ENCODE results near the gene TRIM47. TPM values are rescaled to one million over a fixed set of nuclear protein-coding genes. Genes with fewer than 3 reads are reported as not detected.

The TRIM47 gene
- total and polyA plus RNA-seq, 2 of the 13 experiments (the other 11 are each of a cell fraction or from before 2014, with no cell fraction given): 33.5 to 82.0 TPM

DNA sequence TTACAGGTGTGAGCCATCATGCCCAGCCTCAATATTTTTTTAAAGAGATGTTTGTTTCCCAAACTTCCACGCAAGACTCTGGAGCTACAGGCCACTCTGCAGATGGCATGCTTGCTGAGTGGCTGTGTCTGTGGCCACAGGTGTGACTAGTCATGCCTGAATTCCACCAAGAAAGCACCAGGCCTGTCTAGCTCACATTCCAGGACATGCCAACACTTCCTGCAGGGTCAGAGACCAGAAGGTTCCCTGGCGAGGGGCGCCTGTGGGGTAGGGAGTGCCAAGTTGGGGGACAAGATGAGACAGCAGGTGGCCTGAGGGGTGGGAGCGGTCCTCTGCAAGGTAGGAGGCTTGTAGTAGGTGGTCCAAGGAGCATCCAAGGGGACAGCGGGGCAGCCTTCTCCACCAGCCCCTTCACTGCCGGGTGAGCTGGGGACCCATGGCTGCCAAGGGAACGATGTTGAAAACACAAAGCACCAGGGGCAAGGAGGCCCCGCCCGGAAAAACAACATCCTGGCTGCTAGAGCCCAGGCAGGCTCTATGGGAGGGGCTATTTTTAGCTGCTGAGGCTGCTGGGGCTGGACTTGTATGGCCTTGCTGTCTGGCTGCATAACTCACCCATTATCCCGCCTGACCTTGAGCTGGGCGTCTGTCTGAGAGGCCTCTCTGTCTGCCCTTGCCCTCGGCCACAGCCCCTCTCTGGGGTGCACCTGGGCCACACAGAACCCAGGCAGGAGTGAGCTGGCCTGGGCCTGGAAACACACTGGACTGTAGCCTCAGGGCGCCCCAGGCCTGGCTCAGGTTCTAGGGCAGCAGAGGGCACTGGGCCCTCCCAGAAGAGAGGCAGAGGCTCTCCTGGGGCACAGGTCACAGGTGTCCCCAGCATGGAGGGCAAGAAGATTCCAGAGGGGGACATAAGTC lies 5.7 kb downstream of the TRIM47 start (continued):
- TF ChIP-seq, protein P1, sequence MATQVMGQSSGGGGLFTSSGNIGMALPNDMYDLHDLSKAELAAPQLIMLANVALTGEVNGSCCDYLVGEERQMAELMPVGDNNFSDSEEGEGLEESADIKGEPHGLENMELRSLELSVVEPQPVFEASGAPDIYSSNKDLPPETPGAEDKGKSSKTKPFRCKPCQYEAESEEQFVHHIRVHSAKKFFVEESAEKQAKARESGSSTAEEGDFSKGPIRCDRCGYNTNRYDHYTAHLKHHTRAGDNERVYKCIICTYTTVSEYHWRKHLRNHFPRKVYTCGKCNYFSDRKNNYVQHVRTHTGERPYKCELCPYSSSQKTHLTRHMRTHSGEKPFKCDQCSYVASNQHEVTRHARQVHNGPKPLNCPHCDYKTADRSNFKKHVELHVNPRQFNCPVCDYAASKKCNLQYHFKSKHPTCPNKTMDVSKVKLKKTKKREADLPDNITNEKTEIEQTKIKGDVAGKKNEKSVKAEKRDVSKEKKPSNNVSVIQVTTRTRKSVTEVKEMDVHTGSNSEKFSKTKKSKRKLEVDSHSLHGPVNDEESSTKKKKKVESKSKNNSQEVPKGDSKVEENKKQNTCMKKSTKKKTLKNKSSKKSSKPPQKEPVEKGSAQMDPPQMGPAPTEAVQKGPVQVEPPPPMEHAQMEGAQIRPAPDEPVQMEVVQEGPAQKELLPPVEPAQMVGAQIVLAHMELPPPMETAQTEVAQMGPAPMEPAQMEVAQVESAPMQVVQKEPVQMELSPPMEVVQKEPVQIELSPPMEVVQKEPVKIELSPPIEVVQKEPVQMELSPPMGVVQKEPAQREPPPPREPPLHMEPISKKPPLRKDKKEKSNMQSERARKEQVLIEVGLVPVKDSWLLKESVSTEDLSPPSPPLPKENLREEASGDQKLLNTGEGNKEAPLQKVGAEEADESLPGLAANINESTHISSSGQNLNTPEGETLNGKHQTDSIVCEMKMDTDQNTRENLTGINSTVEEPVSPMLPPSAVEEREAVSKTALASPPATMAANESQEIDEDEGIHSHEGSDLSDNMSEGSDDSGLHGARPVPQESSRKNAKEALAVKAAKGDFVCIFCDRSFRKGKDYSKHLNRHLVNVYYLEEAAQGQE (IDR thresholded peaks at IDR 0.05; ENCODE audit: borderline replicate concordance in 1 of 2, low read depth in 1 of 2, low read length in 2 of 2): peak in 1 of 2 experiments; percentile 55; a peak in 1 of 4 replicates
- TF ChIP-seq NFKB2 (CRISPR knock-in tag; IDR thresholded peaks at IDR 0.05; ENCODE audit: borderline replicate concordance) (peak; percentile 87; the same call in 1 of the 2 replicates), ZNF557 (CRISPR knock-in tag; IDR thresholded peaks at IDR 0.05) (peak; percentile 37; the same call in 1 of the 2 replicates), ZNF546 (CRISPR knock-in tag; conservative IDR thresholded peaks at IDR 0.05) (no peak; the same call in 1 of the 2 replicates), SIX4 (CRISPR knock-in tag; IDR thresholded peaks at IDR 0.05) (peak; percentile 77; the same call in 1 of the 2 replicates)
- TF ChIP-seq, protein P2, sequence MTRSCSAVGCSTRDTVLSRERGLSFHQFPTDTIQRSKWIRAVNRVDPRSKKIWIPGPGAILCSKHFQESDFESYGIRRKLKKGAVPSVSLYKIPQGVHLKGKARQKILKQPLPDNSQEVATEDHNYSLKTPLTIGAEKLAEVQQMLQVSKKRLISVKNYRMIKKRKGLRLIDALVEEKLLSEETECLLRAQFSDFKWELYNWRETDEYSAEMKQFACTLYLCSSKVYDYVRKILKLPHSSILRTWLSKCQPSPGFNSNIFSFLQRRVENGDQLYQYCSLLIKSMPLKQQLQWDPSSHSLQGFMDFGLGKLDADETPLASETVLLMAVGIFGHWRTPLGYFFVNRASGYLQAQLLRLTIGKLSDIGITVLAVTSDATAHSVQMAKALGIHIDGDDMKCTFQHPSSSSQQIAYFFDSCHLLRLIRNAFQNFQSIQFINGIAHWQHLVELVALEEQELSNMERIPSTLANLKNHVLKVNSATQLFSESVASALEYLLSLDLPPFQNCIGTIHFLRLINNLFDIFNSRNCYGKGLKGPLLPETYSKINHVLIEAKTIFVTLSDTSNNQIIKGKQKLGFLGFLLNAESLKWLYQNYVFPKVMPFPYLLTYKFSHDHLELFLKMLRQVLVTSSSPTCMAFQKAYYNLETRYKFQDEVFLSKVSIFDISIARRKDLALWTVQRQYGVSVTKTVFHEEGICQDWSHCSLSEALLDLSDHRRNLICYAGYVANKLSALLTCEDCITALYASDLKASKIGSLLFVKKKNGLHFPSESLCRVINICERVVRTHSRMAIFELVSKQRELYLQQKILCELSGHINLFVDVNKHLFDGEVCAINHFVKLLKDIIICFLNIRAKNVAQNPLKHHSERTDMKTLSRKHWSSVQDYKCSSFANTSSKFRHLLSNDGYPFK (CRISPR knock-in tag; IDR thresholded peaks at IDR 0.05; ENCODE audit: borderline replicate concordance): peak; percentile 82; the same call in 1 of the 2 replicates
- TF ChIP-seq, protein P3, sequence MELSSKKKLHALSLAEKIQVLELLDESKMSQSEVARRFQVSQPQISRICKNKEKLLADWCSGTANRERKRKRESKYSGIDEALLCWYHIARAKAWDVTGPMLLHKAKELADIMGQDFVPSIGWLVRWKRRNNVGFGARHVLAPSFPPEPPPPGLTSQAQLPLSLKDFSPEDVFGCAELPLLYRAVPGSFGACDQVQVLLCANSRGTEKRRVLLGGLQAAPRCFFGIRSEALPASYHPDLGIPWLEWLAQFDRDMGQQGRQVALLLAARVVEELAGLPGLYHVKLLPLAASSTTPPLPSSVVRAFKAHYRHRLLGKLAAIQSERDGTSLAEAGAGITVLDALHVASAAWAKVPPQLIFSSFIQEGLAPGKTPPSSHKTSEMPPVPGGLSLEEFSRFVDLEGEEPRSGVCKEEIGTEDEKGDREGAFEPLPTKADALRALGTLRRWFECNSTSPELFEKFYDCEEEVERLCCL (CRISPR knock-in tag; IDR thresholded peaks at IDR 0.05; ENCODE audit: borderline replicate concordance): 0 out of 2 replicates have a peak, but pooled peaks have one; percentile 21
- TF ChIP-seq, protein P4, sequence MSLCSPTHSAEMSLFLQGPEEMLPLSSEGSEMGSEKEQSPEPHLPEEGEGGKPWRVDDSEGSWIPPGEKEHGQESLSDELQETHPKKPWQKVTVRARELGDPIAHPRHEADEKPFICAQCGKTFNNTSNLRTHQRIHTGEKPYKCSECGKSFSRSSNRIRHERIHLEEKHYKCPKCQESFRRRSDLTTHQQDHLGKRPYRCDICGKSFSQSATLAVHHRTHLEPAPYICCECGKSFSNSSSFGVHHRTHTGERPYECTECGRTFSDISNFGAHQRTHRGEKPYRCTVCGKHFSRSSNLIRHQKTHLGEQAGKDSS (CRISPR knock-in tag; IDR thresholded peaks at IDR 0.05; ENCODE audit: borderline replicate concordance, low read depth): peak; percentile 80; the same call in 1 of the 2 replicates

Data from HepG2 (cell line).